ENCODE results near the gene TMEM240. TPM values are rescaled to one million over a fixed set of nuclear protein-coding genes. Genes with fewer than 3 reads are reported as not detected.
"Not testable (repeated sequence)": the region's sequence is repeated elsewhere in the genome, so short reads cannot be mapped to it uniquely, and the experiment has no call there.

Gene TMEM240
- total and polyA plus RNA-seq, 3 donors from 2014 or later, result 3.6 to 6.3 (median 4.3) TPM

DNA sequence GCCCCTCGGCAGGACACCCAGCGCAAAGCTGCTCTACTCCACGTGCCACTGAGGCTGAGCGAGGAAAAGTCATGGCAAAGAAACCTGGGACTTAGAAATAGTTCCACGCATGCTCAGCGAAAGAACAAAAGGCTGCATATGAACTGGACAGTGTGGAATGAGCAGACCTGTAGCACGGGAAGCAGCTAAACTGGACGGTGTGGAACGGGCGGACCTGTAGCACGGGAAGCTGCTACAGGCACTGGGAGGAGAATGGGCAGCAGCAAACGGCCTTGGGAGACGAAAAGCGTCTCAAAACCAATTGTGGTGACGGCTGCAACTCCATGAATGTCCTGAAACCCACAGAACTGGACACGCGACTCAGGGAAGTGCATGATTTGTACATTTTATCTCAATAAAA is 18.6 kb upstream of the TMEM240 start:
- Histone ChIP-seq H3K9me3 (no peaks in the 10 kb centered on the region), H3K36me3 (ENCODE audit: low read depth, missing control alignments) (no peaks in the 10 kb centered on the region), H3K4me1 (peaks cover 5% of the 10 kb centered on the region), H3K27ac (no peak overlapping the region), H3K4me3 (no peak overlapping the region), H3K27me3 (no peaks in the 10 kb centered on the region)
- DNase-seq, result no peak
- TF ChIP-seq, protein P1, sequence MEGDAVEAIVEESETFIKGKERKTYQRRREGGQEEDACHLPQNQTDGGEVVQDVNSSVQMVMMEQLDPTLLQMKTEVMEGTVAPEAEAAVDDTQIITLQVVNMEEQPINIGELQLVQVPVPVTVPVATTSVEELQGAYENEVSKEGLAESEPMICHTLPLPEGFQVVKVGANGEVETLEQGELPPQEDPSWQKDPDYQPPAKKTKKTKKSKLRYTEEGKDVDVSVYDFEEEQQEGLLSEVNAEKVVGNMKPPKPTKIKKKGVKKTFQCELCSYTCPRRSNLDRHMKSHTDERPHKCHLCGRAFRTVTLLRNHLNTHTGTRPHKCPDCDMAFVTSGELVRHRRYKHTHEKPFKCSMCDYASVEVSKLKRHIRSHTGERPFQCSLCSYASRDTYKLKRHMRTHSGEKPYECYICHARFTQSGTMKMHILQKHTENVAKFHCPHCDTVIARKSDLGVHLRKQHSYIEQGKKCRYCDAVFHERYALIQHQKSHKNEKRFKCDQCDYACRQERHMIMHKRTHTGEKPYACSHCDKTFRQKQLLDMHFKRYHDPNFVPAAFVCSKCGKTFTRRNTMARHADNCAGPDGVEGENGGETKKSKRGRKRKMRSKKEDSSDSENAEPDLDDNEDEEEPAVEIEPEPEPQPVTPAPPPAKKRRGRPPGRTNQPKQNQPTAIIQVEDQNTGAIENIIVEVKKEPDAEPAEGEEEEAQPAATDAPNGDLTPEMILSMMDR (IDR thresholded peaks at IDR 0.05), result no peak
- TF ChIP-seq POLR2A (IDR thresholded peaks at IDR 0.05), result no peak
- intact Hi-C loops (cut with DNase I; ENCODE audit: low total_unique reads), result no loop called here
- WGBS, 2 donors, result 53 to 68% methylated on average over 17 of the region's 17 CpGs

DNA sequence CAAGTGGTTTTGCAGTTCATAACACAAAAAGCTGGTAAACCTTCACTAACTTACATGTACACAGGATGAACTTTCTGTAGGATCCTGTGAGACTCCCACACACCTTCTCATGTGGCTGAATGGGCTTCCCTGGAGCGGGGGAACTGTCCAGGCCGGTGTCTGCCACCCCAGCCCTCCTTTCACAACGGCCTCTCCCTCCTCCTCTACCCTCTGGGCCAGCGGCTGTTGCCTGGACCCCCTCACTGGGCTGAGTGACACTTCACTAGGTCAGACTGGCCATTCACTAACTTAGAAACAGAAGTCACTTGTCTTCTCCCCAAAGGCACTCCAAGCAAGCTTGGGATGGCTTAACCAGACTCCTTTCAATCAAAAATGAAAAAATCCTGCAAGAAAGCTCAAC is 18.2 kb upstream of the TMEM240 start:
- no peaks in the 10 kb centered on the region for H3K27me3 ChIP-seq
- H3K36me3 ChIP-seq (ENCODE audit: low read depth, missing control alignments), result no peaks in the 10 kb centered on the region
- peaks cover 5% of the 10 kb centered on the region for H3K4me1 ChIP-seq
- intact Hi-C loops (cut with DNase I; ENCODE audit: low total_unique reads), result no loop called here
- DNase-seq, result no peak
- no peak for TF ChIP-seq POLR2A (IDR thresholded peaks at IDR 0.05)
- TF ChIP-seq, protein P1 (IDR thresholded peaks at IDR 0.05), result no peak
- 76 to 84% methylated on average over 4 of the region's 4 CpGs for WGBS, 2 donors
- H3K9me3 ChIP-seq, result no peaks in the 10 kb centered on the region
- H3K4me3 ChIP-seq, result no peak overlapping the region
- no peak overlapping the region for H3K27ac ChIP-seq

DNA sequence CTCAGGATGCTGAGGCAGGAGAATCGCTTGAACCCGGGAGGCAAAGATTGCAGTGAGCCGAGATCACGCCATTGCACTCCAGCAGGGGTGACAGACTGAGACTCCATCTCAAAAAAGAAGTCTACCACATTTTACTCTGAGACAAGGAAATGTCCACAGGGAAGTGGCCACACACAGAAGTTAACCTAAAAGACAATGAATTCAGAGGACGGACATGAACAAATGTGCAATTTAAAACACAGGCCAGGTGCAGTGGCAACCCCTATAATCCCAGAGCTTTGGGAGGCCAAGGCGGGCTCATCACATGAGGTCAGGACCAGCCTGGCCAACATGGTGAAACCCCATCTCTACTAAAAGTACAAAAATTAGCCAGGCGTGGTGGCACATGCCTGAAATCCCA is 17.3 kb upstream of the TMEM240 start:
- H3K36me3 ChIP-seq (ENCODE audit: low read depth, missing control alignments); H3K4me3 ChIP-seq; DNase-seq; intact Hi-C loops (cut with DNase I; ENCODE audit: low total_unique reads); H3K4me1 ChIP-seq; H3K9me3 ChIP-seq; H3K27ac ChIP-seq; H3K27me3 ChIP-seq: not testable (repeated sequence)
- WGBS, 2 donors, result 90 to 94% methylated on average over 6 to 7 of the region's 7 CpGs

DNA sequence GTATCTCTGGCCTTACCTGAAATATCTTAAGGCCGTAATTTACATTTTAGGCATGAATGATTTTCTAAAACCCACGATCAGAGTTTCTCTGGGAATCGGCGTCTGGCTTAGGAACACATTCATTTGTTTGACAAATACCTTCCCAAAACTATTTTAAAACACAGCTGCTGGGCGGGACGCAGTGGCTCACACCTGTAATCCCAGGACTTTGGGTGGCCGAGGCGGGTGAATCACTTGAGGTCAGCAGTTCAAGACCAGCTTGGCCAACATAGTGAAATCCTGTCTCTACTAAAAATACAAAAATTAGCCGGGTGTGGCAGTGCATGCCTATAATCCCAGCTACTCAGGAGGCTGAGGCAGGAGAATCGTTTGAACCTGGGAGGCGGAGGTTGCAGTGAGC is 16.5 kb upstream of the TMEM240 start:
- DNase-seq; H3K36me3 ChIP-seq (ENCODE audit: low read depth, missing control alignments); H3K27me3 ChIP-seq; H3K4me1 ChIP-seq; H3K9me3 ChIP-seq; H3K4me3 ChIP-seq; intact Hi-C loops (cut with DNase I; ENCODE audit: low total_unique reads); H3K27ac ChIP-seq: not testable (repeated sequence)
- 95% methylated on average over 11 of the region's 11 CpGs for WGBS, 2 donors

DNA sequence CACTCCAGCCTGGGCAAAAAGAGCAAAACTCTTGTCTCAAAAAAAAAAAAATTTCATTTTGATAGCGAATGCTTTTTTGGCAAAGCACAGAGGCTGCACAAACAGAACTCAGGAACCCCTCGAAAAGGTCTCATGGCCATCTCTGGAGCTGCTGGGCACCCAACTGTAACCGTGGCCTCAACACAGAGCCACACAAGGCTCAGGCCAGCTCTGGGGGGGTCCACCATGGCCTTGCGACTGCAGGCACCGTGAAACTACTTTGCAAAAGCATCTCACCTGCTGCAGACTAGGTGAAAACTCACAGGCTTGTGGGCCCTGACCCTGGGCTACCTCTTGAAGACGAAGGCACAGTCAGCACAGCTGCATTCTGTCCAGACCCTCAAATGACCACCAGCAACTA is 16.1 kb upstream of the TMEM240 start:
- H3K4me1 ChIP-seq, result peaks cover 5% of the 10 kb centered on the region
- no peak overlapping the region for H3K27ac ChIP-seq
- DNase-seq, result no peak
- no peak overlapping the region for H3K4me3 ChIP-seq
- TF ChIP-seq, protein P1 (IDR thresholded peaks at IDR 0.05), result no peak
- TF ChIP-seq POLR2A (IDR thresholded peaks at IDR 0.05), result no peak
- WGBS, 2 donors, result 83 to 84% methylated on average over 6 of the region's 6 CpGs
- no peaks in the 10 kb centered on the region for H3K9me3 ChIP-seq
- no peaks in the 10 kb centered on the region for H3K27me3 ChIP-seq
- intact Hi-C loops (cut with DNase I; ENCODE audit: low total_unique reads), result no loop called here
- no peaks in the 10 kb centered on the region for H3K36me3 ChIP-seq (ENCODE audit: low read depth, missing control alignments)
